GM21723 (cell line): ENCODE data around the gene ABCD1.

ENCODE experiments used
- ATAC-seq: cut with Tn5 transposase; IDR thresholded peaks from one replicate; pipeline ENCODE4 v1.9.1; 2021; ENCODE audit warnings: mild to moderate bottlenecking, moderate library complexity; ENCODE audit not compliant: unreplicated experiment

Gene ABCD1

GRCh38 chrX:153783378-153784013 lies 58.8 kb downstream of the ABCD1 start:
- ATAC-seq = no peak

- ATAC-seq = no peak
Measured at GRCh38 chrX:153784325-153784967, 59.8 kb downstream of the ABCD1 start.

- ATAC-seq = no peak
Measured at GRCh38 chrX:153786669-153787068, 62.0 kb downstream of the ABCD1 start.

DNA sequence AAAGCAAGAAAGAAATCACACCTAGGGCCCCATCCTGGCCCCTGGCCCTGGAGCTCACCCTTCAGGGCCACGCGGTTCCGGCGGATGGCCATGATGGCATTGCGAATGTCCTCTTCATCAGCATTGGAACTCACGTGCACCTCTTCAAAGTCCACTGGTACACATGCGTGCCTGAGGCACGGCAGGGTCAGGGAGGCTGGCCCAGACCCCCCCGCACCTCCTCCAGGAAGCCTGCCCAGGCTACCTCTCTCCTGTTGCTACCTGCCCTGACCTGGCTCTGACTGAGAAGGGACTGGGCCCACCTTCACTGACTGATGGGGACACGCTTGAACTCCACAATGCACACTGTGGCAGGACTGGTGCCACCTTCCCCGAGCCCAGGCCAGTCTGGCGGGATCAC lies 65.0 kb downstream of the ABCD1 start:
- ATAC-seq = no peak

- ATAC-seq = no peak
Measured at GRCh38 chrX:153791104-153791852, 66.6 kb downstream of the ABCD1 start.

GRCh38 chrX:153792368-153792767 lies 67.7 kb downstream of the ABCD1 start:
- no peak for ATAC-seq

GRCh38 chrX:153793291-153793690 lies 68.6 kb downstream of the ABCD1 start:
- ATAC-seq = no peak
